ENCODE measurements around the gene OPRM1.

DNA sequence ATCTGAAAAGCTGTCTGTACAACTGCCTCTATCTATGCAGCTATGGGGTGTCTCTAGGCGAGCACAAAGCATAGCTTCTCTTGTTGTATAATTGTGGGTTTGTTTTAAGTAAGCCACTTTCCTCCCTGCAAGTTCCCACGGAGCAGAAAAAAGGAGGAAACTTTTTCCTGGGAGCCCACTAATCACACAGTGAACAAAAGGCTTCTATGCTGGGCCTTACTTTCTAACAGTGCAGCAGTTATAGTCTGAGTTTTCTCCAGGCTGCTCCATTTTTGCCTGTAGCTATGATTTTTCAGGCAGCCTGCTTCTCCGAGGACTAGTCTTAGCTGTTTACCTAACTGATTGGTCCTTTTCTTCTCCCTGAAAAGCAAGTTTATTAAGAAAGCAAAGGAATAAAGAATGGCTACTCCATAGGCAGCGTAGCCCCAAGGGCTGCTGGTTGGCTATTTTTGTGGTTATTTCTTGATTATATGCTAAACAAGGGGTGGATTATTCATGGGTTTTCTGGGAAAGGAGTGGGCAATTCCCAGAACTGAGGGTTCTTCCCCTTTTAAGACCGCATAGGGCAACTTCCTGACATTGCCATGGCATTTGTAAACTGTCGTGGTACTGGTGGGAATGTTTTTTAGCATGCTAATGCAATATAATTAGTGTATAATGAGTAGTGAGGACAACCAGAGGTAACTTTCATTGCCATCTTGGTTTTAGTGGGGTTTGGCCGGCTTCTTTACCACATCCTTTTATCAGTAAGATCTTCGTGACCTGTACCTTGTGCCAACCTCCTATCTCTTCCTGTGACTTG is 84.3 kb downstream of the OPRM1 start:
- TF ChIP-seq, protein P1, sequence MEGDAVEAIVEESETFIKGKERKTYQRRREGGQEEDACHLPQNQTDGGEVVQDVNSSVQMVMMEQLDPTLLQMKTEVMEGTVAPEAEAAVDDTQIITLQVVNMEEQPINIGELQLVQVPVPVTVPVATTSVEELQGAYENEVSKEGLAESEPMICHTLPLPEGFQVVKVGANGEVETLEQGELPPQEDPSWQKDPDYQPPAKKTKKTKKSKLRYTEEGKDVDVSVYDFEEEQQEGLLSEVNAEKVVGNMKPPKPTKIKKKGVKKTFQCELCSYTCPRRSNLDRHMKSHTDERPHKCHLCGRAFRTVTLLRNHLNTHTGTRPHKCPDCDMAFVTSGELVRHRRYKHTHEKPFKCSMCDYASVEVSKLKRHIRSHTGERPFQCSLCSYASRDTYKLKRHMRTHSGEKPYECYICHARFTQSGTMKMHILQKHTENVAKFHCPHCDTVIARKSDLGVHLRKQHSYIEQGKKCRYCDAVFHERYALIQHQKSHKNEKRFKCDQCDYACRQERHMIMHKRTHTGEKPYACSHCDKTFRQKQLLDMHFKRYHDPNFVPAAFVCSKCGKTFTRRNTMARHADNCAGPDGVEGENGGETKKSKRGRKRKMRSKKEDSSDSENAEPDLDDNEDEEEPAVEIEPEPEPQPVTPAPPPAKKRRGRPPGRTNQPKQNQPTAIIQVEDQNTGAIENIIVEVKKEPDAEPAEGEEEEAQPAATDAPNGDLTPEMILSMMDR (IDR thresholded peaks at IDR 0.05): no peak
- no peak for TF ChIP-seq POLR2A (IDR thresholded peaks at IDR 0.05; ENCODE audit: low read depth)
- no peak for TF ChIP-seq POLR2AphosphoS5 (IDR thresholded peaks at IDR 0.05)

All from esophagus muscularis mucosa (tissue), 3 donors.